HL-60 (cell line): Measurements from ENCODE around the gene HPS4.

ENCODE experiments used
- DNase-seq, 2 experiments: peaks; one replicate each; pipeline ENCODE4 v3.0.0-alpha.2; 2010 to 2020; ENCODE audit warnings: low read depth in 1 of 2, low spot score in 1 of 2
- H3K27ac ChIP-seq: fragments of 250-450 bp; sonication (Bioruptor Pico); replicated peaks from 2 replicates; pipeline ENCODE4 v1.5.1; 2020; ENCODE audit warnings: mild to moderate bottlenecking, moderate library complexity
- H3K27me3 ChIP-seq: fragments of 250-450 bp; sonication (Bioruptor Pico); 2 replicates; pipeline ENCODE4 v1.5.1; 2021; ENCODE audit warnings: mild to moderate bottlenecking, moderate library complexity; ENCODE audit not compliant: insufficient read depth, poor library complexity, severe bottlenecking
- H3K4me3 ChIP-seq: replicated peaks from 2 replicates; pipeline ENCODE4 v1.5.1; 2011; ENCODE audit warnings: mild to moderate bottlenecking, control low read depth, low read length; ENCODE audit not compliant: insufficient read depth
- CTCF ChIP-seq: IDR thresholded peaks from one replicate; pipeline ENCODE4 v1.5.1; 2011; ENCODE audit warnings: low read length, control low read depth, inconsistent platforms; ENCODE audit not compliant: insufficient read depth
- GABPA ChIP-seq: IDR thresholded peaks from 2 replicates; pipeline ENCODE4 v1.6.1; 2012; ENCODE audit warnings: low read depth
- POLR2AphosphoS5 ChIP-seq: IDR thresholded peaks from 2 replicates; pipeline ENCODE4 v1.6.1; 2012; ENCODE audit warnings: low read depth
- REST ChIP-seq: IDR thresholded peaks from 2 replicates; pipeline ENCODE4 v1.6.1; 2012; ENCODE audit warnings: low read depth; ENCODE audit not compliant: insufficient replicate concordance
- SPI1 ChIP-seq: IDR thresholded peaks from 2 replicates; pipeline ENCODE4 v1.6.1; 2012; ENCODE audit warnings: low read depth, mild to moderate bottlenecking, borderline replicate concordance

The HPS4 gene

DNA sequence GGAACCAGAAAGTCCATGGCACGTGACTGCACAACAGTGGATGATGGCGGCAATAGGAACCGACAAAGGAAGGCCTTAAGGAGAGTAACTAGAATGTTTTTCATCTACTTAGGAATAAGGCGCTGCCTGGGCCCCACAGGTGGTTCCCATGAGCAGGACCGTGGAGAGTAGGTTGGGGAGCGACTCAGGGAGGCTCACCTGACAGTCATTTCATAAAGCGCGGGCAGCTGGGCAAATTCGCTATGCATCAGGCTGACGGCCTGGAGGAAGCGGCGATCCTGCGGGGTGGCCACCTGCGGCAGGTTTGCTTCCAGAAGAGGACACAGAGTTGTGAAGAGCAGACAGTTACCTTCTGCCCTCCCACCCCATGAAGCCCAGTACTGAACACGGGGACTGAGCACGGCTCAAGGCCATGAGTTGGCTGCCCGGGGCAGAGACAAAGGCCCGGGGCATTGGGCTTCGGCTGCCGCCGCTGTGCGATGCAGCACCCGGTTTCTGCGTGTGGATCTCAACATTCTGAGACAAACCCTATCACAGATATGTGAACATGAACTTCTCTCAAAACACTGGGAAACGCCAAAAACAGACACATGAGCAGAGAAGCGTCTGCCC is 25.8 kb downstream of the HPS4 start:
- Histone ChIP-seq H3K27ac (no peak overlapping the region), H3K27me3 (no peaks in the 10 kb centered on the region), H3K4me3 (no peak overlapping the region)
- no peak for DNase-seq
- TF ChIP-seq GABPA: no peak
- no peak for TF ChIP-seq REST
- no peak for TF ChIP-seq POLR2AphosphoS5
- TF ChIP-seq CTCF: no peak
- no peak for TF ChIP-seq SPI1

- H3K4me3 ChIP-seq: no peak overlapping the region
- no peaks in the 10 kb centered on the region for H3K27me3 ChIP-seq
- no peak for TF ChIP-seq POLR2AphosphoS5
- TF ChIP-seq GABPA: no peak
- no peak for TF ChIP-seq CTCF
- TF ChIP-seq SPI1: no peak
- no peak for TF ChIP-seq REST
- no peak for DNase-seq
- no peak overlapping the region for H3K27ac ChIP-seq
These were observed 29.6 kb downstream of the HPS4 start for GRCh38 chr22:26453812-26454500.

DNA sequence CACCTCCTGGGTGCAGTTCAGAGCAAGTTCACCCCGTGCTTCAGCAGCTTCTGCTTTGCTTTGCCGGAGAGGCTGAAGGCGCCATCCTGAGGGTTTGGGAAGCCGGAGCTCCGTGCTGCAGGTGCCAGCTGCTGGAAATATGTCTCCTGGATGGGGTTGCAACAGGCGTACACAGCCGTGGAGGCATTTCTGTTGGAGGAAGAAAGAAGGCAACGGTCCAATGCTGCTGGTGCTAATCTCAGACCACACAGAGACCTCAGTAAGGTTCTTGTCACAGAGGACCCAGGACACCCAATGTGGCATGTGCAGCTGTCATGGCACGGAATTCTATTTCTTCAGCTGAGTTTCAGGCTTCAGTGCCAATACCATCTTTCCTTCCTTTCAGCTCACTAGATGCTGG is 30.4 kb downstream of the HPS4 start:
- no peak for DNase-seq
- H3K4me3 ChIP-seq: no peak overlapping the region
- no peak overlapping the region for H3K27ac ChIP-seq
- TF ChIP-seq CTCF (no peak), POLR2AphosphoS5 (no peak), SPI1 (no peak), REST (no peak), GABPA (no peak)
- H3K27me3 ChIP-seq: no peaks in the 10 kb centered on the region
